H9 (cell line): ENCODE data around the gene KRT6A. TPM values are rescaled to one million over a fixed set of nuclear protein-coding genes. Genes with fewer than 3 reads are reported as not detected.

Source experiments
- DNase-seq: peaks from one replicate; pipeline ENCODE4 v3.0.0-alpha.2; 2017
- H2AFZ ChIP-seq: one replicate; pipeline ENCODE4 v1.6.1; 2013; ENCODE audit warnings: mild to moderate bottlenecking, low read length, control low read depth, moderate library complexity
- H2AK5ac ChIP-seq: 2 replicates; pipeline ENCODE4 v1.6.1; 2013; ENCODE audit warnings: low read length, control low read depth, mixed read lengths; ENCODE audit not compliant: insufficient read length
- H2BK120ac ChIP-seq: one replicate; pipeline ENCODE4 v1.6.1; 2013; ENCODE audit warnings: low read depth, mild to moderate bottlenecking, low read length, control low read depth, inconsistent platforms; ENCODE audit not compliant: poor library complexity, severe bottlenecking
- H2BK12ac ChIP-seq: 2 replicates; pipeline ENCODE4 v1.6.1; 2013; ENCODE audit warnings: low read length, control low read depth, mixed read lengths, low read depth; ENCODE audit not compliant: insufficient read length
- H2BK15ac ChIP-seq: 2 replicates; pipeline ENCODE4 v1.6.1; 2013; ENCODE audit warnings: low read depth, low read length, control low read depth
- H2BK20ac ChIP-seq: one replicate; pipeline ENCODE4 v1.6.1; 2013; ENCODE audit warnings: low read depth, mild to moderate bottlenecking, low read length, control low read depth, inconsistent platforms; ENCODE audit not compliant: poor library complexity, severe bottlenecking
- H2BK5ac ChIP-seq: 2 replicates; pipeline ENCODE4 v1.6.1; 2013; ENCODE audit warnings: low read length, control low read depth, mixed read lengths; ENCODE audit not compliant: insufficient read length
- H3K14ac ChIP-seq: 2 replicates; pipeline ENCODE4 v1.6.1; 2013; ENCODE audit warnings: low read length, control low read depth; ENCODE audit not compliant: insufficient read depth
- H3K18ac ChIP-seq: 2 replicates; pipeline ENCODE4 v1.6.1; 2013; ENCODE audit warnings: low read depth, mild to moderate bottlenecking, mixed read lengths, low read length, control low read depth; ENCODE audit not compliant: insufficient read length
- H3K23ac ChIP-seq: 2 replicates; pipeline ENCODE4 v1.6.1; 2013; ENCODE audit warnings: low read length, control low read depth, mixed read lengths, low read depth; ENCODE audit not compliant: insufficient read length
- H3K23me2 ChIP-seq: 2 replicates; pipeline ENCODE4 v1.6.1; 2013; ENCODE audit warnings: low read depth, mild to moderate bottlenecking, mixed read lengths, low read length, control low read depth; ENCODE audit not compliant: insufficient read length, poor library complexity, severe bottlenecking
- H3K27ac ChIP-seq: 2 replicates; pipeline ENCODE4 v1.5.1; 2013; ENCODE audit warnings: low read length, control low read depth, mixed read lengths, low read depth; ENCODE audit not compliant: insufficient read length
- H3K27me3 ChIP-seq: 2 replicates; pipeline ENCODE4 v1.6.1; 2013; ENCODE audit warnings: low read length, control low read depth, inconsistent platforms; ENCODE audit not compliant: insufficient read depth
- H3K4ac ChIP-seq: 2 replicates; pipeline ENCODE4 v1.6.1; 2013; ENCODE audit warnings: low read depth, mild to moderate bottlenecking, control low read depth, inconsistent platforms, low read length, moderate library complexity
- H3K4me1 ChIP-seq: 2 replicates; pipeline ENCODE4 v1.6.1; 2013; ENCODE audit warnings: low read length, control low read depth, inconsistent platforms; ENCODE audit not compliant: insufficient read depth
- H3K4me2 ChIP-seq: 2 replicates; pipeline ENCODE4 v1.6.1; 2013; ENCODE audit warnings: low read length, control low read depth, mixed read lengths; ENCODE audit not compliant: insufficient read length, insufficient read depth
- H3K56ac ChIP-seq: 2 replicates; pipeline ENCODE4 v1.6.1; 2013; ENCODE audit warnings: low read depth, mild to moderate bottlenecking, mixed read lengths, low read length, control low read depth; ENCODE audit not compliant: insufficient read length
- H3K79me1 ChIP-seq: 2 replicates; pipeline ENCODE4 v1.6.1; 2013; ENCODE audit warnings: low read depth, mild to moderate bottlenecking, moderate library complexity, low read length, control low read depth, inconsistent platforms; ENCODE audit not compliant: insufficient read depth, poor library complexity, severe bottlenecking
- H3K79me2 ChIP-seq: 2 replicates; pipeline ENCODE4 v1.6.1; 2013; ENCODE audit warnings: low read length, control low read depth, inconsistent platforms; ENCODE audit not compliant: insufficient read depth
- H3K9ac ChIP-seq: 2 replicates; pipeline ENCODE4 v1.6.1; 2013; ENCODE audit warnings: low read length, control low read depth, mixed read lengths; ENCODE audit not compliant: insufficient read length; ENCODE audit errors: extremely low read depth
- H3K9me3 ChIP-seq: one replicate; pipeline ENCODE4 v1.6.1; 2013; ENCODE audit warnings: low read depth, low read length, inconsistent platforms; ENCODE audit not compliant: control insufficient read depth
- H3T11ph ChIP-seq: one replicate; pipeline ENCODE4 v1.6.1; 2013; ENCODE audit warnings: mild to moderate bottlenecking, low read length, control low read depth, inconsistent platforms
- H4K20me1 ChIP-seq: one replicate; pipeline ENCODE4 v1.6.1; 2013; ENCODE audit not compliant: control insufficient read depth, insufficient read length, insufficient read depth
- H4K5ac ChIP-seq: 2 replicates; pipeline ENCODE4 v1.6.1; 2013; ENCODE audit warnings: low read depth, mild to moderate bottlenecking, mixed read lengths, low read length, control low read depth; ENCODE audit not compliant: insufficient read length
- H4K8ac ChIP-seq: replicated peaks from 2 replicates; pipeline ENCODE4 v1.6.1; 2013; ENCODE audit warnings: low read length, control low read depth, mixed read lengths, low read depth; ENCODE audit not compliant: insufficient read length
- H4K91ac ChIP-seq: 2 replicates; pipeline ENCODE4 v1.6.1; 2013; ENCODE audit warnings: low read depth, mild to moderate bottlenecking, moderate library complexity, mixed read lengths, low read length, control low read depth; ENCODE audit not compliant: insufficient read length
- H3K27ac Mint-ChIP-seq, 3 experiments: 2 replicates in 2 of 3; 3 replicates in 1 of 3; pipeline ENCODE4 v1.8.0; 2020 to 2021; ENCODE audit warnings: mixed read lengths in 3 of 3, mild to moderate bottlenecking in 1 of 3, moderate library complexity in 1 of 3
- H3K27me3 Mint-ChIP-seq: 2 replicates; pipeline ENCODE4 v1.8.0; 2021; ENCODE audit warnings: low read depth, mild to moderate bottlenecking, moderate library complexity, mixed read lengths
- H3K36me3 Mint-ChIP-seq, 3 experiments: 2 replicates in 2 of 3; 3 replicates in 1 of 3; pipeline ENCODE4 v1.8.0; 2020 to 2021; ENCODE audit warnings: low read depth in 3 of 3, mixed read lengths in 3 of 3; ENCODE audit not compliant: insufficient read depth in 1 of 3
- H3K4me1 Mint-ChIP-seq, 2 experiments: 2 replicates each; pipeline ENCODE4 v1.8.0; 2020; ENCODE audit warnings: mixed read lengths in 2 of 2
- H3K4me3 Mint-ChIP-seq, 2 experiments: 2 replicates in 1 of 2; 3 replicates in 1 of 2; pipeline ENCODE4 v1.8.0; 2020 to 2021; ENCODE audit warnings: mild to moderate bottlenecking in 2 of 2, mixed read lengths in 2 of 2, moderate library complexity in 1 of 2
- H3K9me3 Mint-ChIP-seq, 2 experiments: 2 replicates in 1 of 2; 3 replicates in 1 of 2; pipeline ENCODE4 v1.8.0; 2020; ENCODE audit warnings: mild to moderate bottlenecking in 2 of 2, mixed read lengths in 2 of 2, moderate library complexity in 1 of 2
- CTCF ChIP-seq: fragments of 200-600 bp; sonication (generic); conservative IDR thresholded peaks from 3 replicates; pipeline ENCODE4 v1.8.0; 2021; ENCODE audit warnings: antibody characterized with exemption, mild to moderate bottlenecking
- total RNA-seq: library from RNA; stranded (reverse); gene quantifications from 2 replicates; pipeline ENCODE4 v1.2.1, GENCODE V29; 2021

KRT6A gene
- total RNA-seq, 1 experiment from 2014 or later: not detected

GRCh38 chr12:52542157-52542556 is 49.1 kb upstream of the KRT6A start:
- Mint-ChIP-seq H3K4me1 (peaks cover 3 to 6% of the 10 kb centered on the region in 2 experiments; a peak in 3 of 4 replicates), H3K36me3 (no peaks in the 10 kb centered on the region), H3K9me3 (no peaks in the 10 kb centered on the region), H3K27ac (no peak overlapping the region), H3K27me3 (peaks cover 6% of the 10 kb centered on the region; the same call in 1 of the 2 replicates), H3K4me3 (no peak overlapping the region)
- Histone ChIP-seq H3K9ac (no peak overlapping the region), H3K4me1 (no peaks in the 10 kb centered on the region), H3K27me3 (no peaks in the 10 kb centered on the region), H2AFZ (no peak overlapping the region), H2BK12ac (no peak overlapping the region), H2BK20ac (no peak overlapping the region), H2BK120ac (no peak overlapping the region), H3K18ac (no peak overlapping the region), H2AK5ac (no peak overlapping the region), H3T11ph (no peak overlapping the region), H2BK5ac (no peak overlapping the region), H3K79me2 (no peaks in the 10 kb centered on the region), H3K4ac (no peak overlapping the region), H4K5ac (no peak overlapping the region), H3K14ac (no peak overlapping the region), H3K79me1 (no peaks in the 10 kb centered on the region), H4K91ac (no peak overlapping the region), H3K9me3 (no peaks in the 10 kb centered on the region), H3K56ac (no peak overlapping the region), H4K8ac (no peak overlapping the region), H4K20me1 (no peaks in the 10 kb centered on the region), H2BK15ac (no peak overlapping the region), H3K23ac (no peak overlapping the region), H3K23me2 (no peaks in the 10 kb centered on the region), H3K4me2 (no peak overlapping the region), H3K27ac (no peak overlapping the region)
- no peak for TF ChIP-seq CTCF
- no peak for DNase-seq
